OCI-LY7 (cell line): ENCODE results near the gene SMAP2. TPM values are rescaled to one million over a fixed set of nuclear protein-coding genes. Genes with fewer than 3 reads are reported as not detected.
A peak's percentile ranks its signal among the peaks of the same experiment; 100 is the strongest.

ENCODE experiments used
- BruUV-seq: library from RNA; stranded (reverse); fragments of 400-500 nt; replicated peaks from 2 replicates; lab custom pipeline; 2021; lab: Mats Ljungman, UMichigan
- CTCF ChIA-PET: fragments of 300-600 bp; sonication (Branson Sonifier 250); formaldehyde crosslinking; loops from one replicate; lab custom pipeline; 2022; ENCODE audit warnings: antibody characterized with exemption; ENCODE audit not compliant: unreplicated experiment; lab: Charles Lee
- POLR2A ChIA-PET: fragments of 300-600 bp; sonication (Branson Sonifier 250); formaldehyde crosslinking; loops from one replicate; lab custom pipeline; 2022; ENCODE audit warnings: antibody characterized with exemption; lab: Charles Lee
- DNase-seq: peaks from one replicate; pipeline ENCODE4 v3.0.0-alpha.2; 2015; ENCODE audit warnings: low spot score
- H2AFZ ChIP-seq: fragments of 200-600 bp; sonication (generic), shearing (Covaris generic); 2 replicates; pipeline ENCODE4 v1.6.1; 2014; ENCODE audit warnings: mild to moderate bottlenecking, antibody characterized with exemption, low read length, moderate library complexity
- H3K27ac ChIP-seq: fragments of 200-600 bp; sonication (generic); 2 replicates; pipeline ENCODE4 v1.5.1; 2014; ENCODE audit warnings: mixed run types, low read depth, mild to moderate bottlenecking, moderate library complexity, low read length, inconsistent platforms; ENCODE audit not compliant: poor library complexity, severe bottlenecking
- H3K36me3 ChIP-seq: fragments of 200-600 bp; sonication (generic); 2 replicates; pipeline ENCODE4 v1.6.1; 2014; ENCODE audit warnings: mild to moderate bottlenecking, antibody characterized with exemption, low read length, moderate library complexity, mixed read lengths; ENCODE audit not compliant: insufficient read depth
- H3K4me1 ChIP-seq: fragments of 200-600 bp; sonication (generic); 2 replicates; pipeline ENCODE4 v1.5.1; 2014; ENCODE audit warnings: mild to moderate bottlenecking, low read length; ENCODE audit not compliant: insufficient read depth, poor library complexity, severe bottlenecking
- H3K4me2 ChIP-seq: fragments of 200-600 bp; sonication (generic); 2 replicates; pipeline ENCODE4 v1.6.1; 2014; ENCODE audit warnings: mild to moderate bottlenecking, low read length
- H3K4me3 ChIP-seq: fragments of 200-600 bp; sonication (generic); 2 replicates; pipeline ENCODE4 v1.5.1; 2014; ENCODE audit warnings: mild to moderate bottlenecking, low read depth, low read length; ENCODE audit not compliant: poor library complexity, severe bottlenecking
- H3K79me2 ChIP-seq: fragments of 200-600 bp; sonication (generic); 2 replicates; pipeline ENCODE4 v1.6.1; 2016; ENCODE audit warnings: low read depth, mild to moderate bottlenecking, low read length, moderate library complexity, mixed read lengths; ENCODE audit not compliant: insufficient read depth
- H3K9me2 ChIP-seq: fragments of 200-600 bp; sonication (generic); 2 replicates; pipeline ENCODE4 v1.6.1; 2016; ENCODE audit warnings: mild to moderate bottlenecking, low read length, mixed read lengths; ENCODE audit not compliant: insufficient read depth
- H3K9me3 ChIP-seq: fragments of 200-600 bp; sonication (generic); 2 replicates; pipeline ENCODE4 v1.6.1; 2014; ENCODE audit warnings: mild to moderate bottlenecking, mixed run types, low read length, mixed read lengths
- H4K20me1 ChIP-seq: fragments of 200-600 bp; sonication (generic); 2 replicates; pipeline ENCODE4 v1.6.1; 2014; ENCODE audit warnings: mild to moderate bottlenecking, antibody characterized with exemption, low read length, moderate library complexity, mixed read lengths; ENCODE audit not compliant: insufficient read depth
- EZH2phosphoT487 ChIP-seq: fragments of 200-600 bp; sonication (generic); IDR thresholded peaks from 2 replicates; pipeline ENCODE4 v1.6.1; 2018; ENCODE audit warnings: low read depth, borderline replicate concordance, mild to moderate bottlenecking, mixed run types, antibody characterized with exemption, low read length, moderate library complexity, mixed read lengths
- intact Hi-C: fragments of 100-400 bp; cut with micrococcal nuclease; formaldehyde crosslinking; loops from one replicate; pipeline ENCODE4 v1.10.0; 2022; ENCODE audit not compliant: unreplicated experiment
- total RNA-seq, 2 experiments: library from RNA; depleted of rRNA in 1 of 2; stranded (reverse); fragments of >200 nt in 1 of 2; shearing (Covaris generic) in 1 of 2; gene quantifications; 2 replicates each; pipeline ENCODE4 v1.2.3, GENCODE V29; 2014 to 2022
- TF ChIP-seq, protein P1 (sequence below): fragments of 200-600 bp; sonication (generic); conservative IDR thresholded peaks from 2 replicates; pipeline ENCODE4 v1.5.1; 2014; ENCODE audit warnings: mild to moderate bottlenecking, antibody characterized with exemption, low read length, moderate library complexity, mixed read lengths

SMAP2 gene
- total RNA-seq, 2 experiments from 2014 or later = 50.3 to 105 TPM

DNA sequence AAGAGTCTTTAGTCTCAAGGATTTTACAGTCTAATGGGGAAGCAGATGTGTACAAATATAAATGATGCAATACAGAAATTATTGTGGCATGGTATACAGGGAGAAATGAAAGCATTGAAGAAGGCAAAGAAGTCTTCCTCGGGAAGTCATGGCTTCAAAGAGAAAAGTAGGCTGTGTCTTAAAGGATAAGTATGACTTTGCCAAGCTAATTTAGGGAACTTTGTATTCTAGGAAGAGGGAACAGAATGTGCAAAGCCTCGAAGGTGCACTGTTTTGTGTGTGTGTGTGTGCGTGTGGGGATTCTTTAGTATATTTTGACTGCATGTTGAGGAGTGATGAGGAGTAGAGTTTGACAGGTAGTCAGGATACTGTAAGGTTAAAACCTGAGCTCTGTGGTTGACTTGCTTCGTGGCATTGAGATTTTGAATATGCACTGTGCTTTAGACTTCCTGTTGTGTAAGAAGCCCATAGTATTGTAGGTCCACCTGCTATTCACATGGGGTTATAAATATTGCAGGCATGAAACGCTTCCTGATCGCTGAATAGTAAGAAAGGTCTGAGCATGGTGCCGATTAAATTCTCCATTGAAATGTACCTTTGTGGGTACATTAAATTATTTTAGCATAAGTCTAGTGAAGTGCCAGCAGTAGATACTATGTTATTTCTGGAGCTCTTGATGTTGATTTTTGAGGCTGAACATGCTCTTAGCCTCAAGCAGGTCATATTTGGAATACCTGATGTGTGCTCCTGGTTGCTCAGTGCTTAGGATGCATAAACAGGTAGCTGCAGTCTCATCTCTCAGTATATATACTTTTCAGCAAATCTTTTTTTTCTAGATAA is 8.0 kb downstream of the SMAP2 start:
- peak; percentile 88 for DNase-seq
- TF ChIP-seq, protein P1, sequence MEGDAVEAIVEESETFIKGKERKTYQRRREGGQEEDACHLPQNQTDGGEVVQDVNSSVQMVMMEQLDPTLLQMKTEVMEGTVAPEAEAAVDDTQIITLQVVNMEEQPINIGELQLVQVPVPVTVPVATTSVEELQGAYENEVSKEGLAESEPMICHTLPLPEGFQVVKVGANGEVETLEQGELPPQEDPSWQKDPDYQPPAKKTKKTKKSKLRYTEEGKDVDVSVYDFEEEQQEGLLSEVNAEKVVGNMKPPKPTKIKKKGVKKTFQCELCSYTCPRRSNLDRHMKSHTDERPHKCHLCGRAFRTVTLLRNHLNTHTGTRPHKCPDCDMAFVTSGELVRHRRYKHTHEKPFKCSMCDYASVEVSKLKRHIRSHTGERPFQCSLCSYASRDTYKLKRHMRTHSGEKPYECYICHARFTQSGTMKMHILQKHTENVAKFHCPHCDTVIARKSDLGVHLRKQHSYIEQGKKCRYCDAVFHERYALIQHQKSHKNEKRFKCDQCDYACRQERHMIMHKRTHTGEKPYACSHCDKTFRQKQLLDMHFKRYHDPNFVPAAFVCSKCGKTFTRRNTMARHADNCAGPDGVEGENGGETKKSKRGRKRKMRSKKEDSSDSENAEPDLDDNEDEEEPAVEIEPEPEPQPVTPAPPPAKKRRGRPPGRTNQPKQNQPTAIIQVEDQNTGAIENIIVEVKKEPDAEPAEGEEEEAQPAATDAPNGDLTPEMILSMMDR = no peak
- TF ChIP-seq EZH2phosphoT487 = no peak
- Histone ChIP-seq H3K27ac (peak overlapping the region; percentile 97), H3K79me2 (peaks cover 92% of the 10 kb centered on the region), H3K9me3 (no peaks in the 10 kb centered on the region), H3K9me2 (no peaks in the 10 kb centered on the region), H2AFZ (no peak overlapping the region), H3K4me1 (peaks cover 99% of the 10 kb centered on the region), H3K4me2 (peak overlapping the region; percentile 84), H4K20me1 (no peaks in the 10 kb centered on the region), H3K4me3 (peak overlapping the region; percentile 66), H3K36me3 (peaks cover 41% of the 10 kb centered on the region)
- TSS peak; percentile 92 for BruUV-seq
- POLR2A ChIA-PET = interaction anchor here (0.6 to 8.5 kb wide), 9 partner anchors 8 to 69 kb away, joined by 3 to 89 read pairs (median 5); partner anchors contain the start of genes SMAP2 and ZFP69B
- CTCF ChIA-PET = interaction anchor here (1.0 to 1.2 kb wide), 2 partner anchors 9 to 18 kb away, joined by 3 read pairs; no protein-coding TSS in a partner anchor
- intact Hi-C loops = loop anchor here (1.0 to 10.0 kb wide), 2 partner anchors 23 to 313 kb away; partner anchors contain the start of gene NFYC

DNA sequence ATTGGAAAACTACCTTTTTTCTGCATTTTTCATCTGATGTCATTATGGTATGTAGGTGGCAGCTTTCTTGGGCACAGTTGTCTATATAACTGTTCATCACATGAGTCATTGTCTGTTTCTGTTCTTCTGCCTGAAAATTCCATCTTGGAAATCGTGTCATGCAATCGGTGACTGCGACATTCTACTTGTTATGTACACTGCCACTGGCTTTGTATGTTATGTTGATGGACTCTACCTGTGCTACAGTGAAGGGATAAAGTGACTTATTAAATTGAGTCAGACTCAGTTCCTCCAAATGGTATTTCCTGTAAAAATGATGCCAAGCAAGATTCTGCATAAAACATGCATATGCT is 8.6 kb downstream of the SMAP2 start:
- no peak for DNase-seq
- Histone ChIP-seq H4K20me1 (no peaks in the 10 kb centered on the region), H3K4me1 (peaks cover 99% of the 10 kb centered on the region), H3K4me3 (peak overlapping the region; percentile 66), H2AFZ (no peak overlapping the region), H3K9me2 (no peaks in the 10 kb centered on the region), H3K79me2 (peaks cover 92% of the 10 kb centered on the region), H3K36me3 (peaks cover 35% of the 10 kb centered on the region), H3K4me2 (peak overlapping the region; percentile 84), H3K9me3 (no peaks in the 10 kb centered on the region), H3K27ac (peak overlapping the region; percentile 97)
- POLR2A ChIA-PET = interaction anchor here (0.6 to 8.5 kb wide), 8 partner anchors 8 to 67 kb away, joined by 3 to 89 read pairs (median 4); partner anchors contain the start of gene SMAP2
- intact Hi-C loops = loop anchor here (1.0 to 10.0 kb wide), 2 partner anchors 22 to 313 kb away; partner anchors contain the start of gene NFYC
- TF ChIP-seq, protein P1 = no peak
- TF ChIP-seq EZH2phosphoT487 = no peak
- CTCF ChIA-PET = interaction anchor here (1.0 kb wide), 1 partner anchor 19 kb away, joined by 3 read pairs; no protein-coding TSS in a partner anchor
- TSS peak; percentile 49 for BruUV-seq
